Measurements from ENCODE around the gene LCNL1.

Gene LCNL1

GRCh38 chr9:137011907-137012675, 29.3 kb downstream of the LCNL1 start:
- no peak for DNase-seq (ENCODE audit: low spot score)

- DNase-seq (ENCODE audit: low spot score), result no peak
Observed at GRCh38 chr9:137012694-137013570, 30.1 kb downstream of the LCNL1 start.

GRCh38 chr9:137013571-137013940, 30.8 kb downstream of the LCNL1 start:
- no peak for DNase-seq (ENCODE audit: low spot score)

- DNase-seq (ENCODE audit: low spot score), result no peak
Observed at GRCh38 chr9:137014166-137014565, 31.4 kb downstream of the LCNL1 start.

- DNase-seq (ENCODE audit: low spot score), result no peak
Observed at GRCh38 chr9:137014776-137015539, 32.2 kb downstream of the LCNL1 start.

- DNase-seq (ENCODE audit: low spot score), result no peak
Observed at GRCh38 chr9:137015540-137015930, 32.7 kb downstream of the LCNL1 start.

GRCh38 chr9:137015976-137016375, 33.2 kb downstream of the LCNL1 start:
- no peak for DNase-seq (ENCODE audit: low spot score)

- no peak for DNase-seq (ENCODE audit: low spot score)
Observed at GRCh38 chr9:137016436-137016835, 33.6 kb downstream of the LCNL1 start.

GRCh38 chr9:137017071-137017470, 34.3 kb downstream of the LCNL1 start:
- DNase-seq (ENCODE audit: low spot score), result no peak

GRCh38 chr9:137017791-137018497, 35.2 kb downstream of the LCNL1 start:
- no peak for DNase-seq (ENCODE audit: low spot score)

GRCh38 chr9:137018761-137019559, 36.2 kb downstream of the LCNL1 start:
- no peak for DNase-seq (ENCODE audit: low spot score)

GRCh38 chr9:137019891-137020683, 37.3 kb downstream of the LCNL1 start:
- no peak for DNase-seq (ENCODE audit: low spot score)

- no peak for DNase-seq (ENCODE audit: low spot score)
Observed at GRCh38 chr9:137020771-137021567, 38.2 kb downstream of the LCNL1 start.

- DNase-seq (ENCODE audit: low spot score), result no peak
Observed at GRCh38 chr9:137021568-137021978, 38.8 kb downstream of the LCNL1 start.

GRCh38 chr9:137021979-137022661, 39.3 kb downstream of the LCNL1 start:
- no peak for DNase-seq (ENCODE audit: low spot score)

GRCh38 chr9:137022662-137023008, 39.8 kb downstream of the LCNL1 start:
- no peak for DNase-seq (ENCODE audit: low spot score)

- DNase-seq (ENCODE audit: low spot score), result no peak
Observed at GRCh38 chr9:137023157-137023556, 40.4 kb downstream of the LCNL1 start.

GRCh38 chr9:137023583-137023991, 40.8 kb downstream of the LCNL1 start:
- no peak for DNase-seq (ENCODE audit: low spot score)

GRCh38 chr9:137025517-137025966, 42.7 kb downstream of the LCNL1 start:
- no peak for DNase-seq (ENCODE audit: low spot score)

All from kidney capillary endothelial cell (primary cell).